ENCODE measurements around the gene SLC6A18.
"Not testable (repeated sequence)": the region's sequence is repeated elsewhere in the genome, so short reads cannot be mapped to it uniquely, and the experiment has no call there.

The SLC6A18 gene

DNA sequence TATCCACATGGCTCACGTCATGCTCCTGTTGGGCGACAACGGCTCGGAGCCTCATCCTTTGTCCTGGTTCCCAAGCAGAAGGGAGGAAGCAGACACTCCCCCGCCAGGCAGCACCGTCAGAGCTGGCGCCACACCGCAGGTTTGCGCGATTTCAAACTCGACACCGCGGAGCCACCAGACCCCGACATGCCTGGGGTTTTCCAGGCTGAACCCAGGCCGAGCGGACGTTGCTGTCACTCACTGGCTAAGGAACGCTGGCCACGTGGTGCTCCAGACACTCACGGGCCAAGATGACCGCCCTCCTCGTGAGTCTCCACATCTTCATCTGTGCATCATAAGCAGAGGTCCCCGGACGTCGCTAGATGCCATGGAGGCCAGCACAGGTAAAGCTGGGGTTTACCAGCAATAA is 60.7 kb downstream of the SLC6A18 start:
- WGBS (ENCODE audit: extremely low coverage, insufficient coverage, low lambda C conversion rate) = no CpG with 5 or more reads among the region's 25 CpGs

GRCh38 chr5:1288439-1289335 is 63.5 kb downstream of the SLC6A18 start:
- Histone ChIP-seq H4K8ac (ENCODE audit: low read depth, low read length) (no peak overlapping the region), H3K36me3 (ENCODE audit: control insufficient read depth, insufficient read depth, low read length) (no peaks in the 10 kb centered on the region), H2AK5ac (ENCODE audit: low read length) (no peak overlapping the region), H3K18ac (ENCODE audit: low read length) (no peak overlapping the region), H3K4ac (ENCODE audit: low read depth, low read length) (no peak overlapping the region), H2BK15ac (replicated peaks; ENCODE audit: low read depth) (no peak overlapping the region), H3K27ac (ENCODE audit: low read depth, low read length) (no peak overlapping the region), H3K4me1 (ENCODE audit: control insufficient read depth, low read depth, low read length) (no peaks in the 10 kb centered on the region), H2BK5ac (ENCODE audit: low read length) (no peak overlapping the region), H4K5ac (ENCODE audit: low read length) (no peak overlapping the region), H3K23ac (ENCODE audit: low read length) (no peak overlapping the region), H3K27me3 (ENCODE audit: insufficient read depth, low read length, poor library complexity) (no peaks in the 10 kb centered on the region), H3K79me1 (ENCODE audit: low read length) (no peaks in the 10 kb centered on the region), H3K56ac (ENCODE audit: low read length) (no peak overlapping the region), H3K4me2 (ENCODE audit: low read length) (no peak overlapping the region), H3K79me2 (ENCODE audit: control insufficient read depth, insufficient read depth, low read length) (peaks cover 5% of the 10 kb centered on the region), H3K9ac (ENCODE audit: low read length) (no peak overlapping the region), H3K4me3 (ENCODE audit: low read length) (no peak overlapping the region), H2BK120ac (ENCODE audit: low read depth, low read length) (no peak overlapping the region)
- DNase-seq = no peak
- no CpG with 5 or more reads among the region's 37 CpGs for WGBS (ENCODE audit: extremely low coverage, insufficient coverage, low lambda C conversion rate)

More for the DNA sequence above, 60.7 kb downstream of the SLC6A18 start:
- no peaks in the 10 kb centered on the region for H3K79me1 ChIP-seq (ENCODE audit: low read length)
- H3K27me3 ChIP-seq (ENCODE audit: insufficient read depth, low read length, poor library complexity) = no peaks in the 10 kb centered on the region
- H3K4me3 ChIP-seq (ENCODE audit: low read length) = no peak overlapping the region
- H3K27ac ChIP-seq (ENCODE audit: low read depth, low read length) = no peak overlapping the region
- no peak overlapping the region for H4K8ac ChIP-seq (ENCODE audit: low read depth, low read length)
- H3K9ac ChIP-seq (ENCODE audit: low read length) = no peak overlapping the region
- H2BK120ac ChIP-seq (ENCODE audit: low read depth, low read length) = no peak overlapping the region
- no peak overlapping the region for H2BK5ac ChIP-seq (ENCODE audit: low read length)
- no peaks in the 10 kb centered on the region for H3K4me1 ChIP-seq (ENCODE audit: control insufficient read depth, low read depth, low read length)
- DNase-seq = no peak
- H2AK5ac ChIP-seq (ENCODE audit: low read length) = no peak overlapping the region
- no peak overlapping the region for H2BK15ac ChIP-seq (replicated peaks; ENCODE audit: low read depth)
- H3K79me2 ChIP-seq (ENCODE audit: control insufficient read depth, insufficient read depth, low read length) = peaks cover 5% of the 10 kb centered on the region
- no peaks in the 10 kb centered on the region for H3K36me3 ChIP-seq (ENCODE audit: control insufficient read depth, insufficient read depth, low read length)
- H3K18ac ChIP-seq (ENCODE audit: low read length) = no peak overlapping the region
- H3K4ac ChIP-seq (ENCODE audit: low read depth, low read length) = no peak overlapping the region
- H3K4me2 ChIP-seq (ENCODE audit: low read length) = no peak overlapping the region
- H4K5ac ChIP-seq (ENCODE audit: low read length) = no peak overlapping the region
- no peak overlapping the region for H3K56ac ChIP-seq (ENCODE audit: low read length)
- H3K23ac ChIP-seq (ENCODE audit: low read length) = no peak overlapping the region

GRCh38 chr5:1289559-1289958 is 64.4 kb downstream of the SLC6A18 start:
- H2BK120ac ChIP-seq (ENCODE audit: low read depth, low read length); H4K8ac ChIP-seq (ENCODE audit: low read depth, low read length); H3K36me3 ChIP-seq (ENCODE audit: control insufficient read depth, insufficient read depth, low read length); H2BK15ac ChIP-seq (replicated peaks; ENCODE audit: low read depth); H3K18ac ChIP-seq (ENCODE audit: low read length); H3K4me2 ChIP-seq (ENCODE audit: low read length); H3K9ac ChIP-seq (ENCODE audit: low read length); H3K27ac ChIP-seq (ENCODE audit: low read depth, low read length); H3K56ac ChIP-seq (ENCODE audit: low read length); H3K4me3 ChIP-seq (ENCODE audit: low read length); H3K4ac ChIP-seq (ENCODE audit: low read depth, low read length); H3K23ac ChIP-seq (ENCODE audit: low read length); H3K4me1 ChIP-seq (ENCODE audit: control insufficient read depth, low read depth, low read length); H3K27me3 ChIP-seq (ENCODE audit: insufficient read depth, low read length, poor library complexity); DNase-seq; H3K79me2 ChIP-seq (ENCODE audit: control insufficient read depth, insufficient read depth, low read length); H3K79me1 ChIP-seq (ENCODE audit: low read length); H2AK5ac ChIP-seq (ENCODE audit: low read length); H4K5ac ChIP-seq (ENCODE audit: low read length); H2BK5ac ChIP-seq (ENCODE audit: low read length): not testable (repeated sequence)
- WGBS (ENCODE audit: extremely low coverage, insufficient coverage, low lambda C conversion rate) = no CpG with 5 or more reads among the region's 32 CpGs

- H2BK15ac ChIP-seq (replicated peaks; ENCODE audit: low read depth); H3K56ac ChIP-seq (ENCODE audit: low read length); H2BK120ac ChIP-seq (ENCODE audit: low read depth, low read length); H3K9ac ChIP-seq (ENCODE audit: low read length); H3K23ac ChIP-seq (ENCODE audit: low read length); H3K27ac ChIP-seq (ENCODE audit: low read depth, low read length); H2AK5ac ChIP-seq (ENCODE audit: low read length); H3K36me3 ChIP-seq (ENCODE audit: control insufficient read depth, insufficient read depth, low read length); H3K18ac ChIP-seq (ENCODE audit: low read length); H3K4me2 ChIP-seq (ENCODE audit: low read length); DNase-seq; H2BK5ac ChIP-seq (ENCODE audit: low read length); H4K5ac ChIP-seq (ENCODE audit: low read length); H3K4me1 ChIP-seq (ENCODE audit: control insufficient read depth, low read depth, low read length); H3K27me3 ChIP-seq (ENCODE audit: insufficient read depth, low read length, poor library complexity); H3K79me1 ChIP-seq (ENCODE audit: low read length); H4K8ac ChIP-seq (ENCODE audit: low read depth, low read length); H3K4me3 ChIP-seq (ENCODE audit: low read length); H3K4ac ChIP-seq (ENCODE audit: low read depth, low read length); H3K79me2 ChIP-seq (ENCODE audit: control insufficient read depth, insufficient read depth, low read length): not testable (repeated sequence)
- WGBS (ENCODE audit: extremely low coverage, insufficient coverage, low lambda C conversion rate) = no CpG with 5 or more reads among the region's 24 CpGs
Measured at GRCh38 chr5:1290956-1291355, 65.8 kb downstream of the SLC6A18 start.

- no peak overlapping the region for H4K5ac ChIP-seq (ENCODE audit: low read length)
- no peak overlapping the region for H2AK5ac ChIP-seq (ENCODE audit: low read length)
- no peak overlapping the region for H2BK5ac ChIP-seq (ENCODE audit: low read length)
- H3K4ac ChIP-seq (ENCODE audit: low read depth, low read length) = no peak overlapping the region
- DNase-seq = no peak
- H3K27me3 ChIP-seq (ENCODE audit: insufficient read depth, low read length, poor library complexity) = no peaks in the 10 kb centered on the region
- H3K79me2 ChIP-seq (ENCODE audit: control insufficient read depth, insufficient read depth, low read length) = no peaks in the 10 kb centered on the region
- H2BK120ac ChIP-seq (ENCODE audit: low read depth, low read length) = no peak overlapping the region
- H2BK15ac ChIP-seq (replicated peaks; ENCODE audit: low read depth) = no peak overlapping the region
- H3K4me2 ChIP-seq (ENCODE audit: low read length) = no peak overlapping the region
- H3K79me1 ChIP-seq (ENCODE audit: low read length) = no peaks in the 10 kb centered on the region
- no peak overlapping the region for H3K9ac ChIP-seq (ENCODE audit: low read length)
- no CpG with 5 or more reads among the region's 24 CpGs for WGBS (ENCODE audit: extremely low coverage, insufficient coverage, low lambda C conversion rate)
- H3K27ac ChIP-seq (ENCODE audit: low read depth, low read length) = no peak overlapping the region
- no peaks in the 10 kb centered on the region for H3K36me3 ChIP-seq (ENCODE audit: control insufficient read depth, insufficient read depth, low read length)
- H3K23ac ChIP-seq (ENCODE audit: low read length) = no peak overlapping the region
- H4K8ac ChIP-seq (ENCODE audit: low read depth, low read length) = no peak overlapping the region
- no peaks in the 10 kb centered on the region for H3K4me1 ChIP-seq (ENCODE audit: control insufficient read depth, low read depth, low read length)
- H3K18ac ChIP-seq (ENCODE audit: low read length) = no peak overlapping the region
- H3K4me3 ChIP-seq (ENCODE audit: low read length) = no peak overlapping the region
- no peak overlapping the region for H3K56ac ChIP-seq (ENCODE audit: low read length)
Measured at GRCh38 chr5:1291611-1292080, 66.5 kb downstream of the SLC6A18 start.
